ENCODE results near the gene HDAC4.

The HDAC4 gene

GRCh38 chr2:239137898-239138283 lies 262.9 kb downstream of the HDAC4 start:
- no peak for TF ChIP-seq CTCF (conservative IDR thresholded peaks at IDR 0.05; ENCODE audit: control insufficient read depth, insufficient read depth, low read depth, low read length)
- DNase-seq (ENCODE audit: low read depth), result no peak
- H3K4me3 ChIP-seq (ENCODE audit: control insufficient read depth, low read depth, low read length), result no peak overlapping the region

DNA sequence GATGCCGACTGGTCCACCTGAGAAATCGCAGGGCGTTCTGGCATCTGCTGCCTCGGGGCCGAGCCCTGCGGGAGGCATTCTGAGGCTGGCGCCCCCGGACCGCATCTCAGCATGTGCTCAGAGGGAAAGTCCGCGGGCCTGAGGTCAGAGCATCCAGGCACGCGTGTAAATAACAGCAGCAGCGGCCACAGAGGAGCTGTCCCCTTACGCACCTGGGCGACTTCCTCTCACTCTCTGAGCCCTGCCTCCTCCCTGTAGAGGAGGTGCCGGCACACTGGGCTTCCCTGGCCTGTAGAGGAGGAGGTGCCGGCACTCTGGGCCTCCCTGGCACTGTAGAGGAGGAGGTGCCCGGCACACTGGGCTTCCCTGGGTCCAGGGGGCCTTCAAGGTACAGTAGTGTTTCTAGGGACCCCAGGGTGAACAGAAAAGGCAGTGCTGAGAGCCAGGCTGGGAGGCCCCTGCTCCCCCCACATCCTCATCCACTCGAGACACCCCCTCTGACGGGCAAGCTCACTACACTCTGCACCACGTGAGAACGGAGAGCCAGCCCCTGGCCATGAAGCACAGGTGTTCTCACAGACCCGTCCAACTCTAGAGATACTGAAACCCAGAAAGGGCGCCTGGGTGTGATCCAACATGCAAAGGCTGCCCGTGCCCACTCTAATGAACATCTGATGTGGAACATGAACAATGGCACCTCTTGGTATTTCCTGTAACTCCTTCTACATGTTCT lies 263.5 kb downstream of the HDAC4 start:
- TF ChIP-seq CTCF (conservative IDR thresholded peaks at IDR 0.05; ENCODE audit: control insufficient read depth, insufficient read depth, low read depth, low read length), result no peak
- no peak for DNase-seq (ENCODE audit: low read depth)
- H3K4me3 ChIP-seq (ENCODE audit: control insufficient read depth, low read depth, low read length), result no peak overlapping the region

DNA sequence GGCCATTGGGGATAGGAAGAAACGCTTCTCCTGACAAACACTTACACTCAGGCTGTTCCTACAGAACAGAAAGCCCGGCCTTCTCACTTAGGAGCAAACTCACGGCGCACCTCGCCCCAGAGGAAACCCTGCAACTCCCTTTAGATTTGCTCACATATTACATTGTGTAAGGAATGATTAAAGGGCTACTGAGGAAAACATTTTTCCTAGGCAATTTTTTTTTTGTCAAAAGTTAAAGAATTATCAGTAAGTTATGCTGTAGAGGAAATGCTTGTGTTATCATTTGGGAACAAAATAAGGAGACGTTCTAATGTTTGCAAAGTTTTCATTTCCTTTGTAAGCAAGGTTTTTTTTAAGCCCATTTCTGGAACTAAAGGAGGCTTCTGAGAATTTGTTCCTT lies 264.1 kb downstream of the HDAC4 start:
- H3K4me3 ChIP-seq (ENCODE audit: control insufficient read depth, low read depth, low read length), result no peak overlapping the region
- DNase-seq (ENCODE audit: low read depth), result no peak
- TF ChIP-seq CTCF (conservative IDR thresholded peaks at IDR 0.05; ENCODE audit: control insufficient read depth, insufficient read depth, low read depth, low read length), result no peak

DNA sequence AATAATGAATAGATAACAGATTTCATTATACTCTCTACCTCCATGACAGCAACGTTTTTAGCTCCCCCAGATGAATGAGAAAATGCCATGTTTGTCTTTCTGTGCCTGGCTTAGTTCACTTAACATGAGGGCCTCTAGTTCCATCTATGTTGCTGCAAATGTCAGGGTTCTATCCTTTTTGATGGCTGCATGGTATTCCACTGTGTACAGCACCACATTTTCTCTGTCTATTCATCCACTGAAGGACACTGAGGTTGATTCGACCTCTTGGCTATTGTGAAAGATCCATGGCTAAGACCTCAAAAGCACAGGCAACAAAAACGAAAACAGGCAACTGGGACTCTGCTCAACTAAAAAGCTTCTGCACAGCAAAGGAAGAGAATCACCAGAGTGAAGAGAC lies 264.6 kb downstream of the HDAC4 start:
- no peak for TF ChIP-seq CTCF (conservative IDR thresholded peaks at IDR 0.05; ENCODE audit: control insufficient read depth, insufficient read depth, low read depth, low read length)
- DNase-seq (ENCODE audit: low read depth), result no peak
- no peak overlapping the region for H3K4me3 ChIP-seq (ENCODE audit: control insufficient read depth, low read depth, low read length)

- no peak for DNase-seq (ENCODE audit: low read depth)
- TF ChIP-seq CTCF (conservative IDR thresholded peaks at IDR 0.05; ENCODE audit: control insufficient read depth, insufficient read depth, low read depth, low read length), result no peak
- no peak overlapping the region for H3K4me3 ChIP-seq (ENCODE audit: control insufficient read depth, low read depth, low read length)
These were observed 265.3 kb downstream of the HDAC4 start for GRCh38 chr2:239135531-239135930.

DNA sequence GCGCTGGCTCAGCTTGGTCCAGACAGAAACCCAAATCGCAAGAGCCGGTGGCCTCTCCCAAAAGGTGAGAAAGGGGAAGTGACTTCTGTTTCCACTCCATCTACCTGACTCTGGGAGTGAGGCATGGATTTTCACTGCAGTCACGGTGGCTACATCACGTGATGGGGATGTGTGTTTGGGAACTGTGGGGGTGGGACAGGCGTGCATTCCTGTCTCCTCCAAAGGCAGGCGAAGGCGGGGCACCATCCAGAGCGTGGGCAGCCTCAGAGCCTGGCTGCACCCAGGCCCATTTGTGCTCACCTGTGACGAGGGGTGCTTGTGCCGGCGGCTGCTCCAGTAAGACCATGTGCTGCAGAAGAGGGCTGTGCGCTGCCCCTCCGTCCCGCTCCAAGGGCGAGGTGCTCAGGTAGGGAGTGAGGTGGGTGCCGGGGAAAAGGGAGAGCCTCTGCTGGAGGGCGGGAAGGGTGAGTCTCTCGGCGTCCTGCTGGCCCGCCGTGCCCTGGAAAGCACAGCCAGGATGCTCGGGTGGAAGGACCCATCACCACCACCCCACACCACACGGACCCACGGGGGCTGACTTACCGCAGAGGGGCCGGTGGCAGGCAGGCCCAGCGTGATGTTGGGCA lies 266.8 kb downstream of the HDAC4 start:
- no peak overlapping the region for H3K4me3 ChIP-seq (ENCODE audit: control insufficient read depth, low read depth, low read length)
- DNase-seq (ENCODE audit: low read depth), result no peak
- no peak for TF ChIP-seq CTCF (conservative IDR thresholded peaks at IDR 0.05; ENCODE audit: control insufficient read depth, insufficient read depth, low read depth, low read length)

Data from fibroblast of mammary gland (primary cell).